T-helper 2 cell treated with Interferon-gamma antibody and Interleukin-4, amounts not matched to agents 100 ng/mL and 5 ng/mL, for 36 hours (primary cell): ENCODE results near the gene SPSB1. TPM values are rescaled to one million over a fixed set of nuclear protein-coding genes. Genes with fewer than 3 reads are reported as not detected.

Experiments
- intact Hi-C: fragments of 100-400 bp; cut with micrococcal nuclease; formaldehyde crosslinking; loops from one replicate; pipeline ENCODE4 v1.15.1; 2023
- total RNA-seq: library from RNA; stranded (reverse); gene quantifications from 2 replicates; pipeline ENCODE4 v1.2.3, GENCODE V29; 2022

Gene SPSB1
- total RNA-seq, 1 donor from 2014 or later, result 13.2 TPM

- intact Hi-C loops, result no loop called here
Measured at GRCh38 chr1:9341301-9341845, 48.7 kb downstream of the SPSB1 start.

GRCh38 chr1:9343269-9343668 is 50.6 kb downstream of the SPSB1 start:
- intact Hi-C loops, result no loop called here

- intact Hi-C loops, result no loop called here
Measured at GRCh38 chr1:9344426-9345200, 51.9 kb downstream of the SPSB1 start.

GRCh38 chr1:9345471-9345870 is 52.8 kb downstream of the SPSB1 start:
- intact Hi-C loops, result no loop called here

GRCh38 chr1:9345922-9346321 is 53.2 kb downstream of the SPSB1 start:
- intact Hi-C loops, result no loop called here

GRCh38 chr1:9346566-9346965 is 53.9 kb downstream of the SPSB1 start:
- intact Hi-C loops, result no loop called here

- intact Hi-C loops, result no loop called here
Measured at GRCh38 chr1:9347095-9347850, 54.6 kb downstream of the SPSB1 start.

GRCh38 chr1:9349331-9349851 is 56.7 kb downstream of the SPSB1 start:
- intact Hi-C loops, result no loop called here

GRCh38 chr1:9350013-9350908 is 57.6 kb downstream of the SPSB1 start:
- intact Hi-C loops, result no loop called here

GRCh38 chr1:9350960-9351359 is 58.3 kb downstream of the SPSB1 start:
- intact Hi-C loops, result no loop called here

GRCh38 chr1:9351654-9352271 is 59.1 kb downstream of the SPSB1 start:
- intact Hi-C loops, result no loop called here

- intact Hi-C loops, result no loop called here
Measured at GRCh38 chr1:9352377-9353134, 59.9 kb downstream of the SPSB1 start.

GRCh38 chr1:9355503-9355902 is 62.8 kb downstream of the SPSB1 start:
- intact Hi-C loops, result no loop called here

GRCh38 chr1:9356021-9356420 is 63.3 kb downstream of the SPSB1 start:
- intact Hi-C loops, result no loop called here

GRCh38 chr1:9356829-9357466 is 64.3 kb downstream of the SPSB1 start:
- intact Hi-C loops, result no loop called here

GRCh38 chr1:9357958-9358357 is 65.3 kb downstream of the SPSB1 start:
- intact Hi-C loops, result no loop called here

GRCh38 chr1:9360371-9361064 is 67.8 kb downstream of the SPSB1 start:
- intact Hi-C loops, result no loop called here

- intact Hi-C loops, result no loop called here
Measured at GRCh38 chr1:9361630-9362260, 69.1 kb downstream of the SPSB1 start.
